Activated T-helper 2 cell treated with anti-CD3 and anti-CD28 coated beads, Interferon-gamma antibody, Interleukin-2, Interleukin-4, amounts not matched to agents 10 μg/mL and 5 μg/mL and 100 μg/mL, durations not matched to agents 14 hours and 24 hours and 36 hours (primary cell): ENCODE data around the gene SLC6A20. TPM values are rescaled to one million over a fixed set of nuclear protein-coding genes. Genes with fewer than 3 reads are reported as not detected.
A peak's percentile ranks its signal among the peaks of the same experiment; 100 is the strongest.

Experiments used
- DNase-seq: peaks from one replicate; pipeline ENCODE4 v3.0.0; 2021; ENCODE audit warnings: low spot score
- H3K27ac Mint-ChIP-seq: one replicate; pipeline ENCODE4 v1.8.0; 2021; ENCODE audit warnings: mixed read lengths
- H3K27me3 Mint-ChIP-seq: one replicate; pipeline ENCODE4 v1.8.0; 2021; ENCODE audit warnings: low read depth, mixed read lengths
- H3K36me3 Mint-ChIP-seq: one replicate; pipeline ENCODE4 v1.8.0; 2021; ENCODE audit warnings: low read depth, mixed read lengths
- H3K4me1 Mint-ChIP-seq: one replicate; pipeline ENCODE4 v1.8.0; 2021; ENCODE audit warnings: low read depth, mixed read lengths
- H3K4me3 Mint-ChIP-seq: one replicate; pipeline ENCODE4 v1.8.0; 2021; ENCODE audit warnings: low read depth, mild to moderate bottlenecking, moderate library complexity, mixed read lengths
- H3K9me3 Mint-ChIP-seq: one replicate; pipeline ENCODE4 v1.8.0; 2021; ENCODE audit warnings: mixed read lengths
- intact Hi-C: fragments of 100-400 bp; cut with micrococcal nuclease; formaldehyde crosslinking; loops from one replicate; pipeline ENCODE4 v1.15.1; 2023
- total RNA-seq: library from RNA; stranded (reverse); gene quantifications from 2 replicates; pipeline ENCODE4 v1.2.3, GENCODE V29; 2022

Gene SLC6A20, protein sequence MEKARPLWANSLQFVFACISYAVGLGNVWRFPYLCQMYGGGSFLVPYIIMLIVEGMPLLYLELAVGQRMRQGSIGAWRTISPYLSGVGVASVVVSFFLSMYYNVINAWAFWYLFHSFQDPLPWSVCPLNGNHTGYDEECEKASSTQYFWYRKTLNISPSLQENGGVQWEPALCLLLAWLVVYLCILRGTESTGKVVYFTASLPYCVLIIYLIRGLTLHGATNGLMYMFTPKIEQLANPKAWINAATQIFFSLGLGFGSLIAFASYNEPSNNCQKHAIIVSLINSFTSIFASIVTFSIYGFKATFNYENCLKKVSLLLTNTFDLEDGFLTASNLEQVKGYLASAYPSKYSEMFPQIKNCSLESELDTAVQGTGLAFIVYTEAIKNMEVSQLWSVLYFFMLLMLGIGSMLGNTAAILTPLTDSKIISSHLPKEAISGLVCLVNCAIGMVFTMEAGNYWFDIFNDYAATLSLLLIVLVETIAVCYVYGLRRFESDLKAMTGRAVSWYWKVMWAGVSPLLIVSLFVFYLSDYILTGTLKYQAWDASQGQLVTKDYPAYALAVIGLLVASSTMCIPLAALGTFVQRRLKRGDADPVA
- not detected in 2 replicates for total RNA-seq

GRCh38 chr3:45795882-45796765 lies at the start of gene SLC6A20:
TSS of gene SLC6A20 (minus strand) at chr3:45796536. CDS start at chr3:45796419, 117 bp downstream.
- H3K4me3 Mint-ChIP-seq, result peak within 1 kb of the TSS; percentile 67
- intact Hi-C loops, result no loop called here
- no peak for DNase-seq
- no peaks in the 10 kb centered on the region for H3K36me3 Mint-ChIP-seq
- H3K27me3 Mint-ChIP-seq, result peaks cover 79% of the 10 kb centered on the region
- no peaks in the 10 kb centered on the region for H3K9me3 Mint-ChIP-seq
- H3K27ac Mint-ChIP-seq, result no peak within 1 kb of the TSS
- H3K4me1 Mint-ChIP-seq, result peaks cover 6% of the 10 kb centered on the region

GRCh38 chr3:45844616-45845015 lies 48.3 kb upstream of the SLC6A20 start:
- peaks cover 71% of the 10 kb centered on the region for H3K27me3 Mint-ChIP-seq

GRCh38 chr3:45842851-45843625 lies 46.7 kb upstream of the SLC6A20 start:
- H3K9me3 Mint-ChIP-seq, result peaks cover 8% of the 10 kb centered on the region
- no peak overlapping the region for H3K27ac Mint-ChIP-seq
- H3K27me3 Mint-ChIP-seq, result peaks cover 74% of the 10 kb centered on the region
- intact Hi-C loops, result loop anchor here (5.0 kb wide), 1 partner anchor 74 kb away; no protein-coding TSS in a partner anchor
- DNase-seq, result no peak
- H3K4me1 Mint-ChIP-seq, result peaks cover 20% of the 10 kb centered on the region
- no peaks in the 10 kb centered on the region for H3K36me3 Mint-ChIP-seq
- peak overlapping the region; percentile 45 for H3K4me3 Mint-ChIP-seq

More at GRCh38 chr3:45844616-45845015, 48.3 kb upstream of the SLC6A20 start:
- peaks cover 8% of the 10 kb centered on the region for H3K9me3 Mint-ChIP-seq
- H3K36me3 Mint-ChIP-seq, result no peaks in the 10 kb centered on the region
- DNase-seq, result no peak
- intact Hi-C loops, result loop anchor here (2.0 to 5.0 kb wide), 2 partner anchors 16 to 73 kb away; no protein-coding TSS in a partner anchor
- no peak overlapping the region for H3K27ac Mint-ChIP-seq
- H3K4me1 Mint-ChIP-seq, result peaks cover 20% of the 10 kb centered on the region
- no peak overlapping the region for H3K4me3 Mint-ChIP-seq

DNA sequence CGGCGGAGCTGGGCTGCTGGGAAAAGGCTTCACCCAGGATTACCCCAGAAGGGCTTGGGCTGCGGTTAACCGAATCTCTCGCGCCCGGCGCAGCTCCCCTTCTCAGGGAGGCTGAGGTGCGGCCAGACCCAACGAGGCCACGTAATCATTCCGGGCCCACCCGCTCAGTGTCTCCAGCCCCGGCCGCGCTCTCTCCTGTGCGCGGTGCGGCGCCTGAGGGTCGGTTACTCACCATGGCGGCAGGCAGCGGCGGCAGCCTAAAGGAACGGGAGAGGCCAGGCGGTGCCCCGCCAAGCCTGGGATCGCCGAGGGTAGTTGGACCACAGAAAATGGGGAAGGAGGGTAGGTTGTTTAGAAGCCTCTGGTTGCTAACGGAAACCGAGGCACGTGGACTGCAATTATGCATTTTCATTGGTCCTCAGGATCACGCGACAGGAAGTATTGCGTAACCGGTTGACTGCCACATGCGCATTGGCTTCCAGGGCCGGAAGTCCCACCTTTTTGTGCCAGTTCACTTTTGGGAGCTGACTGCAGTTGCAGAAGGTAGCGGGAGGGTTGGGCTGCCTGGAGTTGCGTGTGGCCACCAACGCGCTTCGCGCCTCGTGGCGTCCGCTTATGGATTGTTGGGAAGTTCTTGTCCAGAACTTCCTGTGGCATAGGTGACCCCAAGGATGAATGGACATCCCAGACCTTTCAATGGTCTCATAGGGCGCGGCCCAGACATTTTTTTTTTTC lies 45.6 kb upstream of the SLC6A20 start, which contains the start of gene LZTFL1:
TSS of gene LZTFL1 (minus strand) at position 363 of the 735 bp plus-strand sequence. CDS start at position 235, 128 bp downstream.
- peak; percentile 83 for DNase-seq
- H3K4me3 Mint-ChIP-seq, result peak within 1 kb of the TSS; percentile 88
- peaks cover 20% of the 10 kb centered on the region for H3K4me1 Mint-ChIP-seq
- peaks cover 8% of the 10 kb centered on the region for H3K9me3 Mint-ChIP-seq
- intact Hi-C loops, result loop anchor here (5.0 kb wide), 1 partner anchor 75 kb away; no protein-coding TSS in a partner anchor
- peaks cover 73% of the 10 kb centered on the region for H3K27me3 Mint-ChIP-seq
- H3K27ac Mint-ChIP-seq, result no peak within 1 kb of the TSS
- no peaks in the 10 kb centered on the region for H3K36me3 Mint-ChIP-seq

GRCh38 chr3:45841420-45841756 lies 45.1 kb upstream of the SLC6A20 start:
- intact Hi-C loops, result loop anchor here (5.0 kb wide), 1 partner anchor 76 kb away; no protein-coding TSS in a partner anchor

DNA sequence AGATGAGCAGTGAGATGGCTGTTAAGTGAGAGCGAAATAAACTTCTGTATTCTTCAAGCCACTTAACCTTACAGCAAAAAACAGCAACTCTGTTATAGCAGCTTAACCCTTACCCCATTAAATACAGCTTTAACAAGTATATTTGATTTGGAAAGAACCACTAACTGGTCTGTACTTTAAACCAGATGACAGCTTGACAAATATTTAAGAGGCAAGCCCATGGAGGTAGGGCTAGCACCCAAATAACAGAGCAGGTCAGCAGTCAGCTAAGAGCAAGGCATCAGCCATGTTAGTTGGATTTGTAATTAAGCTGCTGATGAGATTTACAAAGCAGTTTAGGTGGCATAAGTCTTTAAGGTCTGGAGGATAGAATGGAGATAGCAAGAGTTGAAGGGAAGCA lies 42.1 kb upstream of the SLC6A20 start:
- intact Hi-C loops, result no loop called here
- H3K27me3 Mint-ChIP-seq, result peaks cover 52% of the 10 kb centered on the region

More at GRCh38 chr3:45841420-45841756, 45.1 kb upstream of the SLC6A20 start:
- Mint-ChIP-seq H3K27ac (no peak overlapping the region), H3K4me3 (peak overlapping the region; percentile 88), H3K36me3 (no peaks in the 10 kb centered on the region), H3K27me3 (peaks cover 71% of the 10 kb centered on the region), H3K4me1 (peaks cover 20% of the 10 kb centered on the region), H3K9me3 (peaks cover 8% of the 10 kb centered on the region)
- DNase-seq, result no peak

GRCh38 chr3:45832699-45833098 lies 36.4 kb upstream of the SLC6A20 start:
- Mint-ChIP-seq H3K9me3 (no peaks in the 10 kb centered on the region), H3K27ac (no peak overlapping the region), H3K36me3 (no peaks in the 10 kb centered on the region), H3K4me1 (peaks cover 7% of the 10 kb centered on the region), H3K4me3 (no peak overlapping the region), H3K27me3 (peaks cover 12% of the 10 kb centered on the region)
- no peak for DNase-seq
- intact Hi-C loops, result no loop called here

More for the DNA sequence above, 42.1 kb upstream of the SLC6A20 start:
- Mint-ChIP-seq H3K9me3 (peaks cover 8% of the 10 kb centered on the region), H3K4me1 (peaks cover 8% of the 10 kb centered on the region), H3K27ac (no peak overlapping the region), H3K36me3 (no peaks in the 10 kb centered on the region), H3K4me3 (no peak overlapping the region)
- DNase-seq, result no peak

DNA sequence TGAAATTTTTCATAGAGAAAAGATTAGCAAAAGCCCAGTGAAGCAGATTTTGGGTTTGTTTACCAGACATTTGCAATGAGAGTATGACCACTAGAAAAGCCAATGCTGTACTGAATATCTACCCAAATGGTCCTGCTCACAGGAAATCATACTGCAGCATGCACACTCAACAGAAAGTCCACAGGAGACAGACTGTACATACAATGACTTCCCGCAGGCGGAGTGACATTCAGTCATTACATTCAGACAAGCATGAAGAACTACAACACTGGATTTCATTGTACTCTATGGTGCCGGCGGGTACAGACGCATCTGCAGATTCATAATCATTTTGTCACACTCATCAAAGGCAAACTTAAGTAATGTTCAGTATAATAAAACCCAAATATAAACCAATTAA lies 33.8 kb upstream of the SLC6A20 start:
- H3K27me3 Mint-ChIP-seq, result peaks cover 5% of the 10 kb centered on the region
- no peaks in the 10 kb centered on the region for H3K9me3 Mint-ChIP-seq
- intact Hi-C loops, result no loop called here
- peaks cover 17% of the 10 kb centered on the region for H3K4me1 Mint-ChIP-seq
- DNase-seq, result no peak
- no peak overlapping the region for H3K27ac Mint-ChIP-seq
- H3K36me3 Mint-ChIP-seq, result no peaks in the 10 kb centered on the region
- H3K4me3 Mint-ChIP-seq, result no peak overlapping the region

DNA sequence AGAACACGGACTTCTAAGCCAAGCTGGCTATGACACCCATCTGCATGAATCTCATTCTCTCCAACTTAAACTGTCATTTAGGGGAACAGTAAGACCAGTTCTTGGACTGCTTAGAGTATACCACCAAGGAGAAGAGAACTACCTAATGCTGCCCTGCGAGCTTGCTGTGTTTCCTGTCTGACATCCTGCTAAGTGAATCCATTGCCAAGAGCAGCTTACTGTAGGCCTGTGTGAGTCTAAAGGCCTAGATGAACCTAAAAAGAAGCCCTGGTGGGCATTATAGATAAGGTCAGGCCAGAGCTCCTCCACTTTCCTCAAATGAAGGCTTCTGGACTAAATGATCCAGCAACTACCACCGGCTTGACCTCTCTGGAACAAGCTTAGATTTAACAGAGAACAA lies 30.6 kb upstream of the SLC6A20 start:
- peaks cover 5% of the 10 kb centered on the region for H3K27me3 Mint-ChIP-seq

GRCh38 chr3:45826321-45826720 lies 30.0 kb upstream of the SLC6A20 start:
- Mint-ChIP-seq H3K9me3 (no peaks in the 10 kb centered on the region), H3K4me1 (peaks cover 14% of the 10 kb centered on the region), H3K36me3 (no peaks in the 10 kb centered on the region), H3K27me3 (peaks cover 8% of the 10 kb centered on the region), H3K27ac (peak overlapping the region; percentile 6), H3K4me3 (no peak overlapping the region)
- intact Hi-C loops, result no loop called here
- DNase-seq, result no peak

More for the DNA sequence above, 30.6 kb upstream of the SLC6A20 start:
- Mint-ChIP-seq H3K4me3 (no peak overlapping the region), H3K36me3 (no peaks in the 10 kb centered on the region), H3K4me1 (peaks cover 17% of the 10 kb centered on the region), H3K9me3 (no peaks in the 10 kb centered on the region), H3K27ac (no peak overlapping the region)
- no peak for DNase-seq
- intact Hi-C loops, result no loop called here

GRCh38 chr3:45821127-45821526 lies 24.8 kb upstream of the SLC6A20 start:
- Mint-ChIP-seq H3K36me3 (no peaks in the 10 kb centered on the region), H3K27me3 (peaks cover 11% of the 10 kb centered on the region), H3K4me1 (peaks cover 5% of the 10 kb centered on the region), H3K27ac (no peak overlapping the region), H3K9me3 (no peaks in the 10 kb centered on the region), H3K4me3 (no peak overlapping the region)
- no peak for DNase-seq
- intact Hi-C loops, result no loop called here
